Neural cell (in vitro differentiated cells): ENCODE results near the gene MIS18BP1. TPM values are rescaled to one million over a fixed set of nuclear protein-coding genes. Genes with fewer than 3 reads are reported as not detected.
A peak's percentile ranks its signal among the peaks of the same experiment; 100 is the strongest.

Source experiments
- H2AFZ ChIP-seq: fragments of 200-600, 300-800 bp; sonication (generic), shearing (Covaris generic); 2 replicates; pipeline ENCODE4 v1.6.0; 2014; ENCODE audit warnings: low read depth, mild to moderate bottlenecking, antibody characterized with exemption, low read length, moderate library complexity
- H3F3A ChIP-seq: fragments of 200-600 bp; shearing (Covaris generic); 2 replicates; pipeline ENCODE4 v1.6.1; 2016; ENCODE audit warnings: mild to moderate bottlenecking, moderate library complexity, mixed read lengths, antibody characterized with exemption, low read length; ENCODE audit not compliant: insufficient read depth, poor library complexity, severe bottlenecking
- H3K27ac ChIP-seq: fragments of 200-600, 300-800 bp; sonication (generic), shearing (Covaris generic); 2 replicates; pipeline ENCODE4 v1.5.1; 2014; ENCODE audit warnings: mild to moderate bottlenecking, low read length, moderate library complexity
- H3K27me3 ChIP-seq: fragments of 300-800, 200-600 bp; sonication (generic), shearing (Covaris generic); 2 replicates; pipeline ENCODE4 v1.6.0; 2014; ENCODE audit warnings: mild to moderate bottlenecking, low read depth, low read length, moderate library complexity; ENCODE audit not compliant: insufficient read depth
- H3K36me3 ChIP-seq: fragments of 300-800, 200-600 bp; sonication (generic), shearing (Covaris generic); 2 replicates; pipeline ENCODE4 v1.5.1; 2014; ENCODE audit warnings: mild to moderate bottlenecking, antibody characterized with exemption, low read length, moderate library complexity; ENCODE audit not compliant: insufficient read depth
- H3K4me2 ChIP-seq: fragments of 300-800, 200-600 bp; sonication (generic), shearing (Covaris generic); 2 replicates; pipeline ENCODE4 v1.6.0; 2014; ENCODE audit warnings: mild to moderate bottlenecking, low read length
- H3K4me3 ChIP-seq: fragments of 300-800, 200-600 bp; sonication (generic), shearing (Covaris generic); 2 replicates; pipeline ENCODE4 v1.5.1; 2014; ENCODE audit warnings: mild to moderate bottlenecking, low read length, moderate library complexity
- H3K79me2 ChIP-seq: fragments of 200-600 bp; shearing (Covaris generic); replicated peaks from 2 replicates; pipeline ENCODE4 v1.6.0; 2014; ENCODE audit warnings: mild to moderate bottlenecking, low read length, moderate library complexity; ENCODE audit not compliant: insufficient read depth
- H3K9ac ChIP-seq: fragments of 300-800, 200-600 bp; sonication (generic), shearing (Covaris generic); 2 replicates; pipeline ENCODE4 v1.6.1; 2016; ENCODE audit warnings: mild to moderate bottlenecking, low read length, mixed read lengths
- H3K9me2 ChIP-seq: fragments of 200-600 bp; shearing (Covaris generic); 2 replicates; pipeline ENCODE4 v1.6.1; 2016; ENCODE audit warnings: mild to moderate bottlenecking, low read length, mixed read lengths; ENCODE audit not compliant: insufficient read depth
- H3K9me3 ChIP-seq: fragments of 200-600, 300-800 bp; sonication (generic), shearing (Covaris generic); 2 replicates; pipeline ENCODE4 v1.6.1; 2016; ENCODE audit warnings: mild to moderate bottlenecking, mixed run types, low read length, moderate library complexity, mixed read lengths
- H4K20me1 ChIP-seq: fragments of 200-600 bp; shearing (Covaris generic); 2 replicates; pipeline ENCODE4 v1.6.1; 2016; ENCODE audit warnings: mild to moderate bottlenecking, mixed run types; ENCODE audit not compliant: insufficient read depth
- CTCF ChIP-seq: fragments of 450-650 bp; IDR thresholded peaks from 2 replicates; pipeline ENCODE4 v1.5.1; 2014; ENCODE audit warnings: antibody characterized with exemption, mild to moderate bottlenecking, moderate library complexity; ENCODE audit not compliant: poor library complexity, severe bottlenecking
- EP300 ChIP-seq: fragments of 450-650 bp; conservative IDR thresholded peaks from 2 replicates; pipeline ENCODE4 v1.6.1; 2014; ENCODE audit warnings: antibody characterized with exemption, mild to moderate bottlenecking, moderate library complexity; ENCODE audit not compliant: poor library complexity, severe bottlenecking
- EZH2 ChIP-seq: fragments of 200-600, 300-800 bp; shearing (Covaris generic), sonication (generic); IDR thresholded peaks from 2 replicates; pipeline ENCODE4 v1.6.1; 2014; ENCODE audit warnings: antibody characterized with exemption, low read length, borderline replicate concordance, mild to moderate bottlenecking; ENCODE audit not compliant: insufficient read depth, poor library complexity, severe bottlenecking
- MXI1 ChIP-seq: fragments of 450-650 bp; conservative IDR thresholded peaks from 2 replicates; pipeline ENCODE4 v1.6.1; 2014; ENCODE audit warnings: antibody characterized with exemption, mild to moderate bottlenecking; ENCODE audit not compliant: poor library complexity, severe bottlenecking
- POLR2AphosphoS5 ChIP-seq: IDR thresholded peaks from 2 replicates; pipeline ENCODE4 v1.6.1; 2012
- RAD21 ChIP-seq: fragments of 450-650 bp; conservative IDR thresholded peaks from 2 replicates; pipeline ENCODE4 v1.6.1; 2014; ENCODE audit warnings: antibody characterized with exemption, mild to moderate bottlenecking, moderate library complexity
- REST ChIP-seq: IDR thresholded peaks from 2 replicates; pipeline ENCODE4 v1.6.1; 2012; ENCODE audit warnings: borderline replicate concordance
- SMC3 ChIP-seq: fragments of 450-650 bp; conservative IDR thresholded peaks from 2 replicates; pipeline ENCODE4 v1.6.1; 2014; ENCODE audit warnings: antibody characterized with exemption, mild to moderate bottlenecking, moderate library complexity; ENCODE audit not compliant: poor library complexity
- TAF1 ChIP-seq: IDR thresholded peaks from 2 replicates; pipeline ENCODE4 v1.6.1; 2012; ENCODE audit warnings: low read depth
- polyA plus RNA-seq: library from polyadenylated mRNA; depleted of rRNA; stranded (reverse); fragments of >200 nt; gene quantifications from 2 replicates; pipeline ENCODE4 v1.2.3, GENCODE V29; 2014

Gene MIS18BP1
- polyA plus RNA-seq, 1 donor from 2014 or later: 1.2 TPM

- Histone ChIP-seq H3K9me3 (no peaks in the 10 kb centered on the region), H3K79me2 (no peaks in the 10 kb centered on the region), H3K4me3 (no peak overlapping the region), H3K9me2 (no peaks in the 10 kb centered on the region), H2AFZ (no peak overlapping the region), H3K36me3 (no peaks in the 10 kb centered on the region), H3K27ac (no peak overlapping the region), H3K27me3 (no peaks in the 10 kb centered on the region), H3F3A (no peaks in the 10 kb centered on the region), H3K4me2 (no peak overlapping the region), H3K9ac (no peak overlapping the region), H4K20me1 (no peaks in the 10 kb centered on the region)
- TF ChIP-seq EZH2 (no peak), TAF1 (no peak), POLR2AphosphoS5 (no peak), MXI1 (no peak), CTCF (no peak), REST (no peak), RAD21 (no peak), SMC3 (no peak), EP300 (no peak)
Measured at GRCh38 chr14:45290547-45290946, 37.5 kb upstream of the MIS18BP1 start.

GRCh38 chr14:45287610-45288009, 34.6 kb upstream of the MIS18BP1 start:
- Histone ChIP-seq H3K79me2 (no peaks in the 10 kb centered on the region), H3K9ac (no peak overlapping the region), H3K27me3 (no peaks in the 10 kb centered on the region), H3K9me3 (no peaks in the 10 kb centered on the region), H2AFZ (no peak overlapping the region), H3K9me2 (no peaks in the 10 kb centered on the region), H4K20me1 (no peaks in the 10 kb centered on the region), H3K27ac (no peak overlapping the region), H3F3A (no peaks in the 10 kb centered on the region), H3K4me3 (no peak overlapping the region), H3K4me2 (no peak overlapping the region), H3K36me3 (no peaks in the 10 kb centered on the region)
- TF ChIP-seq TAF1 (no peak), EP300 (no peak), CTCF (peak; percentile 59), EZH2 (no peak), POLR2AphosphoS5 (no peak), REST (no peak), SMC3 (peak; percentile 58), RAD21 (peak; percentile 70)
